ENCODE measurements around the gene RPS25.
"Not testable (repeated sequence)": the region's sequence is repeated elsewhere in the genome, so short reads cannot be mapped to it uniquely, and the experiment has no call there.

RPS25 gene

DNA sequence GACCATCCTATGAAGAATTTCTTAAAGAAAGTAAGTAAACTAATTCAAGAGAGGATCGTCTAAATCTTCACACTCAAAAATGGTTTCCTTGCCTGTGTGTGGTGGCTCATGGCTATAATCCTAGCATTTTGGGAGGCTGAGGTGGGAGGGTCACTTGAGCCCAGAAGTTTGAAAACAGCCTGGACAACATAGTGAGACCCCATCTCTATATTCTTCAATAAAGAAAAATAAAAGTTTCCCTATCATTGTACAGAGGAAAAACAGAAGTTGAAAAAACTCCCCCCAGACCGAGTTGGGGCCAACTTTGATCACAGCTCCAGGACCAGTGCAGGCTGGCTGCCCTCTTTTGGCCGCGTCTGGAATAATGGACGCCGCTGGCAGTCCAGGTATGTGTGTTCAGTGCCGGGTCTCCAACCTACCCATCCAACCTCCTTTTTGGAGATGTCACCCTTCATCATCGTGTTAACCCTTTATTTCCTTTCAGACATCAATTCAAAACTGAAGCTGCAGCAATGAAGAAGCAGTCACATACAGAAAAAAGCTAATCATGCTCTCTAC lies 3.0 kb downstream of the RPS25 start:
- DNase-seq (ENCODE audit: insufficient read length, low spot score): no peak
- no peak for TF ChIP-seq POLR2A (IDR thresholded peaks at IDR 0.05; ENCODE audit: low read depth, low read length)
- FAIRE-seq: no peak

DNA sequence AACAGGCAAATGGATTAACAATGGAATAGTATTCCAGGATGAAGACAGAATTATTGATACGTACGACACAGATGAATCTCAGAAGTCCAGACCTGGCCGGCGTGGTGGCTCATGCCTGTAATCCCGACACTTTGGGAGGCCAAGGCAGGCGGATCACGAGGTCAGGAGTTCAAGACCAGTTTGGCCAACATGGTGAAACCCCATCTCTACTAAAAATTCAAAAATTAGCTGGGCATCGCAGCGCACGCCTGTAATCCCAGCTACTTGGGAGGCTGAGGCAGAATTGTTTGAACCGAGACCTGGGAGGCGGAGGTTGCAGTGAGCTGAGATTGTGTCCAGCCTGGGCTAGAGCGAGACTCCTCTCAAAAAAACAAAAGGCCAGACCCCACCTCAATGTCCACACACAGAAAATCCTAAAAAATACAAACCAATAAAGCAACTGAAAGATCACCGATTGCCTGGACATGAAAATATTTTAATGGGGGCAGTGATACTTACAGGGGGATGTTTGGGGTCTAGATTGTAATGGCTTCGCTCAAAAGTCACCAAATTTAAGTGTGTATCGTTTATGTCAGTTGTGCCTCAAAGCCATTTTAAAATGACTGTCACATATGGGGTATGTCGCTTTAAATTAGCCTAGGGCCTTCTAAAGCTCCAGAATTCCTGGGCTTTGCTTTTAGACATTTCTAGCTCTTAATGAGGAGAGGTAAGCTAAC lies 3.8 kb downstream of the RPS25 start:
- no peak for TF ChIP-seq POLR2A (IDR thresholded peaks at IDR 0.05; ENCODE audit: low read depth, low read length)
- no peak for FAIRE-seq

DNA sequence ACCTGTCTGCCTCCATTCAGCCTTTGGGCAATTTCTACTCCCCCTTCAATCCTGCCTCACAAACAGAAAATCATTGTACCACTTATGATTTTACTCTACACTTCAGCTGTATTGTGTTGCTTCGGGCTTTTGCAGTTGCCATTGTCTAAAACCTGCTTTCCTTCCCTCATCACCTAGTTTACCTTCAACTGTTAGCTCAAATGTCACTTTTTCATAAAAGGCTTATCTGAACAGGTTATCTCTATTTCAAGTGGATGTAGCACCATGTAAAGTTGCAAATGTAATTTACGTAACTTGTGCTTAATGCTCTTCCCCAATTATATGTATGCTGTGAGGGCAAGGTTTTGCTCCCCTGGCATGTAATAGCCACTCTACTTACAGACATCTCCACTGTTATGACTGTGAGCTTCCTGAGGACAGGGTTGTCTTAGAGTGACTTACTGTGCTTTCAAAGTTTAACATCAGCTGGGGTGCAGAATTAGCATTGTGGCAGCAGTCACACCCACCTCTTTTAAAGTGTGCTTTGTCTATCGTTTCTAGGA lies 5.4 kb downstream of the RPS25 start:
- FAIRE-seq: no peak
- TF ChIP-seq POLR2A (IDR thresholded peaks at IDR 0.05; ENCODE audit: low read depth, low read length): no peak
- DNase-seq (ENCODE audit: insufficient read length, low spot score): no peak

More for the DNA sequence above, 3.8 kb downstream of the RPS25 start:
- no peak for DNase-seq (ENCODE audit: insufficient read length, low spot score)

DNA sequence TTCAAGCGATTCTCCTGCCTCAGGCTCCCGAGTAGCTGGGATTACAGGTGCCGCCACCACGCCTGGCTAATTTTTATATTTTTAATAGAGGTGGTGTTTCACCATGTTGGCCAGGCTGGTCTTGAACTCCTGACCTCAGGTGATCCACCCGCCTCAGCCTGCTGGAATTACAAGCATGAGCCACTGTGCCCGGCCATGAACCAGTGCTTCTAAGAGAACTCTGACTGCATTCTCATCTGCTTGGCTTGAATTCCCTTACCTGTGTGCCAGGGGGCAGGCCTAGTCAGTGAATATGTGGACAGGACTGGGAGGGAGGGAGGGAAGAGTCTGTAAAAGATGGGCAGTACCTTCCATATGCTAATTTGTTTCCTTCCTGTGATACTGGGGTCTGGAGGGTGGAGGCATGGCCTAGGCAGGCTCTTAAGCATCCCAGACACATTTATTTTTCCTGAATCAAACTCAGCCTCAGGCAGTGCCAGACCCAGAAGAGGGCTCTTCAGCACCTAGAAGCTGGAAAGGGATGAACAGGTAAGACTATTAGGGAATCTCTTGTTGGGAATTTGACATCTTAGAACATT lies 6.6 kb downstream of the RPS25 start:
- DNase-seq (ENCODE audit: insufficient read length, low spot score): no peak
- FAIRE-seq: no peak

DNA sequence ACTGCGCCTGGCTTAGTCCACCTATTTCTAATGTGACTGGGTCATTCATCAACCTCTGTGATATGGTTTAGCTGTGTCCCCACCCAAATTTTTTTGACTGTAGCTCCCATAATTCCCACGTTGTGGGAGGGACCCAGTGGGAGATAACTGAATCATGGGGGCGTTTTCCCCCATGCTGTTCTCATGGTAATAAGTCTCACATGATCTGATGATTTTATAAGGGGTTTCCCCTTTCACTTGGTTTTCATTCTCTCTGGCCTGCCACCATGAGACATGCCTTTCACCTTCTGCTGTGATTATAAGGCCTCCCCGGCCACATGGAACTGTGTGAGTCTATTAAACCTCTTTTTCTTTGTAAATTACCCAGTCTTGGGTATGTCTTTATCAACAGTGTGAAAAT lies 11.5 kb downstream of the RPS25 start:
- no peak for FAIRE-seq
- TF ChIP-seq POLR2A (IDR thresholded peaks at IDR 0.05; ENCODE audit: low read depth, low read length): no peak
- DNase-seq (ENCODE audit: insufficient read length, low spot score): no peak

More for the DNA sequence above, 6.6 kb downstream of the RPS25 start:
- no peak for TF ChIP-seq POLR2A (IDR thresholded peaks at IDR 0.05; ENCODE audit: low read depth, low read length)

DNA sequence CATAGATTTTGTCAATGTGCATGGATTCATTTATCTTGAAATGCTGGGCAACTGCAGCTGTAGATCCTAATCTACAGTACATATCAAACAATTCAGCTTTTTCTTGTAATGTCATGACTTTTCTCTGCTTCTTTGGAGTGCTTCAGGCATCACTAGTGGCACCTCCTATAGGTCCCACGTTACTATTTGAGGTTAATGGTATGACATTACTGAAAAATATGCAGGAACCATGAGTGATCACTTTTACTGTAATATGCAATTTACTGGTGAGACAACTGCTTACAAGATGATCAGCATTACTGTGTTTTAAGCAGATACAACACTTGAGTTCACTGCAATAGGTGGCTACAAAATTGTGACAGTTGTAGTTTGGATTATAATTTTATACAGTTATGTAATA lies 17.2 kb downstream of the RPS25 start:
- TF ChIP-seq POLR2A (IDR thresholded peaks at IDR 0.05; ENCODE audit: low read depth, low read length): no peak
- DNase-seq (ENCODE audit: insufficient read length, low spot score) (no peak), FAIRE-seq (no peak)

DNA sequence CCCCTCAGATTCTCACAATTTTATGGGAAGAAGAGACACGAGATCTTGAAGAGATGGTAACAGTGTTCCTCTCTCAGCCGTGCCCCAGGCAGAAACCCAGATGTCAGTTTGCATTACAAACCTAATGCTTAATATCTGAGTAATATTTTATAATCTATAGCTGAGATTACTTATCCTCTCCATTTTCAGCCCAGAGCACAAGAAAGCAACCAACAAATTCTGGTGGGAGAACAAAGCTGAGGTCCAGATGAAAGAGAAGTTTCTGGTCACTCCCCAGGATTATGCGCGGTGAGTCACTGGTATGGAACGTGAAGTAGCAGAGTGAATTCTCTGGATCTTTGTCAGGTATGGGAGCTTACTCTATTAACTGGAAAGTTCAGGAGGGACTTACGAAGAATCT lies 19.3 kb downstream of the RPS25 start:
- DNase-seq (ENCODE audit: insufficient read length, low spot score) (peak; percentile 54), FAIRE-seq (no peak)
- no peak for TF ChIP-seq POLR2A (IDR thresholded peaks at IDR 0.05; ENCODE audit: low read depth, low read length)

DNA sequence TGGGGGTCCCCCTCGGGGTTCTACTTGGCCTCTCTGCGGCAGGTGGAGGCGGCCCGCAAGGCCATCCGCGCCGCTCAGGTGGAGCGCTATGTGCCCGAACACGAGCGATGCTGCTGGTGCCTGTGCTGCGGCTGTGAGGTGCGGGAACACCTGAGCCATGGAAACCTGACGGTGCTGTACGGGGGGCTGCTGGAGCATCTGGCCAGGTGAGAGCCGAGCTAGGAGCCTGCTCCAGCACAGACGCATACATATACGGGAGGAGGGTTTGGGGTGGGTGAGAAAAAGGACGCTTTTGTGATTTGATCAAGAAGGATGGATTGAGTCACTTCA lies 19.8 kb downstream of the RPS25 start:
- DNase-seq (ENCODE audit: insufficient read length, low spot score) (no peak), FAIRE-seq (no peak)
- TF ChIP-seq POLR2A (IDR thresholded peaks at IDR 0.05; ENCODE audit: low read depth, low read length): no peak

DNA sequence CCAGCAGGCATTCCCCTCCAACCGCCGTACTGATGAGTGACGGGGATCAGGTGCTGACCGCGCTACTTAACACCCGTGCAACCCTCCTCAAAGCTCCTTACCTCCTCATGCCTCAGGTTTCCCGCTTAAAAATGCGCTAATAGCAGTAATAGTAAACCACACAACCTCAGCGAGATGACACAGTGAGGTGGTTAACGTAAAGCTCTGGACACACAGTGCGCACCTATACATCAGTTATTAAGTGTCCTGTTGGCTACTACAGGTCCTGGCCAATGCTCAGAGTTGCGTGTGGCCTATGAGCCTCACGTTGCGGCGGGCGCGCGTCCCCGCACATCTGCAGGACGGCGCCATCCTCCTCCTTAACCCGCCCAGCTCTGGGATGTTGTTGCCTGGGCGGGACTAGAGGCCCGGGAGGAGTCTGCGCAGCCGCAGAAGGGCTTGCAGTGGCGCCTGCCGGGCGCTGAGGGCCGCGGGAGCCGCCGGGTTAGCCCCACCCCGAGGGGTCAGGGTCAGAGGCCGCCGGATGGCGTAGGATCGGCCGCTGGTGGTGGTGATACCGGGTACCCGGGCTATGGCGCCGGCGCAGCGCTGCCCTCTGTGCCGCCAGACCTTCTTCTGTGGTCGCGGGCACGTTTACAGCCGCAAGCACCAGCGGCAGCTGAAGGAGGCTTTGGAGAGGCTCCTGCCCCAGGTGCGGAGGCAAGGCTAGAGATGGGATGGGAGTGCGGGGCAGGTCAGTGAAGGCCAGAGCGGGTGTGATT lies 20.3 kb downstream of the RPS25 start, which contains the start of gene CENATAC:
Gene CENATAC (plus strand): TSS at position 512 of the 761 bp plus-strand sequence. CDS start 60 bp downstream, at position 572.
- DNase-seq (ENCODE audit: insufficient read length, low spot score): peak; percentile 89
- FAIRE-seq: no peak
- TF ChIP-seq POLR2A (IDR thresholded peaks at IDR 0.05; ENCODE audit: low read depth, low read length): peak; percentile 90

DNA sequence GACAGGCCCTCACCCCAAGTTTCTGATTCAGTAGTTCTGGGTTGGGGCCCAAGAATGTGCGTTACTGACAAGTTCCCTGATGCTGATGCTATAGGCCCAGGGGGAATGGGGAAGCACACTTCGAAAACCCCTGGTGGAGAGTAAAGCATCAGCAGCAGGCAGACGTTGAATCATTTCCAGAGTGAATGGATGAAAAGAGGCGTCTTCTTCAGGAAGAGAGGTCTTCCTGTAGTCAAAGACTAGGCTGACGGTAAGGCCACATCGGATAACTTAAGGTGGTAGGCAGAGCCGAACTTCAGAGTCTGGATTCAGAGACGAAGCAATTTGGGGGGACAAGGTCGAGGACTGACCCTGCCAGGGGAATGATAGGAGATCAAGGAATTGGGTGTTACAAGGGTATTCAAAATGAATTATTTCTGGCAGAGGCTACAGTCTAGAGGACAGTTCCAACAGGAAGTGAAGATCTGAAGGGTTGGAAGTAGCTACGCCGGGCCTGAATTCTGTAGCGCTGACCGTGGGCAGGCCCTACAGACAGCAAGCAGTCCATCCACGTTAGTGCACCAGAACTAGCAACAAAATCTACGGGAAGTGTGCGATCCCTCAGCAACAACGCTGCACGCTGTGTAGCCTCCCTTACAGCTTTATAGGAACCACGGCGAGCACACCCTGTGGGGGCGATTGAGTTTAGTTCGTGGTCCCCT lies 21.1 kb downstream of the RPS25 start:
- DNase-seq (ENCODE audit: insufficient read length, low spot score): no peak
- TF ChIP-seq POLR2A (IDR thresholded peaks at IDR 0.05; ENCODE audit: low read depth, low read length): no peak
- no peak for FAIRE-seq

DNA sequence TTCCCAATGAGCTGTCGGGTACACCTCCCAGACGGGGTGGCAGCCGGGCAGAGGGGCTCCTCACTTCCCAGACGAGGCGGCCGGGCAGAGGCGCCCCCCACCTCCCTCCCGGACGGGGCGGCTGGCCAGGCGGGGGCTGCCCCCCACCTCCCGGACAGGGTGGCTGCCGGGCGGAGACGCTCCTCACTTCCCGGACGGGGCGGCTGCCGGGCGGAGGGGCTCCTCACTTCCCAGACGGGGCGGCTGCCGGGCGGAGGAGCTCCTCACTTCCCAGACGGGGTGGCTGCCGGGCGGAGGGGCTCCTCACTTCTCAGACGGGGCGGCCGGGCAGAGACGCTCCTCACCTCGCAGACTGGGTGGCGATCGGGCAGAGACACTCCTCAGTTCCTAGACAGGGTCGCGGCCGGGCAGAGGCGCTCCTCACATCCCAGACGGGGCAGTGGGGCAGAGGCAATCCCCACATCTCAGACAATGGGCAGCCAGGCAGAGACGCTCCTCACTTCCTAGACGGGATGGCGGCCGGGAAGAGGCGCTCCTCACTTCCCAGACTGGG lies 26.6 kb downstream of the RPS25 start:
- DNase-seq (ENCODE audit: insufficient read length, low spot score); FAIRE-seq: not testable (repeated sequence)

DNA sequence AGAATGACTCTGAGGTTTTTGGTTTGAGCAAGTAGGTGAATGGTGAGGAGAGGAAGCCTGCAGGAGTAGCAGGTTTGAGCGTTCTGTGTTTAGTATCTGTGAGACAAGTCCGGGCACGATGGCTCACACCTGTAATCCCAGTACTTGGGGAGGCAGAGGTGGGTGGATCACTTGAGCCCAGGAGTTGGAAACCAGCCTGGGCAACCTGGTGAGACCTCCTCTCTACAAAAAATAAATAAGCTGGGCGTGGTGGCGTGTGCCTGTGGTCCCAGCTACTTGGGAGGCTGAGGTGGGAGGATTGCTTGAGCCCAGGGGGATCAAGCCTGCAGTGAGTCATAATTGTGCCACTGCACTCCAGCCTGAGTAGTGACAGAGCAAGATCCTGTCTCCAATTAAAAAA lies 29.9 kb downstream of the RPS25 start:
- FAIRE-seq: no peak
- no peak for DNase-seq (ENCODE audit: insufficient read length, low spot score)

DNA sequence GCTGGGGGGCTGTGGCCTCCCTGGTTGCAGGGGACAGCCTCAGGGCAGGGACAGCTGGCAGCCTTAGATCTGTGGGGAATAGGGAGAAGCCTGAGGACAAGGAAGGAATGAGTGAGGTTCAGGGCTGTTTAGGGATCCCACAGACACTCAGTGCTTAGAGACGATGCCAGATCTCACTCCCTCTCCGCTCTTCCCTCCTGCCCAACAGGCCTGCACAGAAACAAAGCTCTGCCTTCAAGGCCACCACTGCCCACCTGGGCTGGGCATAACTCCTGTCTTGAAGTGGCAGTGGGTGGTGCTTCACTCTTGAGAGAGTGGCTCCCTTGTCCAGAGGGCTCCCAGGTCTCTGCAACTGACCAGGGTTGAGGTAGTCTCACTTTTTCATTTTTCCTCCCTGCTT lies 33.3 kb downstream of the RPS25 start:
- FAIRE-seq: no peak
- TF ChIP-seq POLR2A (IDR thresholded peaks at IDR 0.05; ENCODE audit: low read depth, low read length): no peak
- no peak for DNase-seq (ENCODE audit: insufficient read length, low spot score)

More for the DNA sequence above, 29.9 kb downstream of the RPS25 start:
- TF ChIP-seq POLR2A (IDR thresholded peaks at IDR 0.05; ENCODE audit: low read depth, low read length): no peak

DNA sequence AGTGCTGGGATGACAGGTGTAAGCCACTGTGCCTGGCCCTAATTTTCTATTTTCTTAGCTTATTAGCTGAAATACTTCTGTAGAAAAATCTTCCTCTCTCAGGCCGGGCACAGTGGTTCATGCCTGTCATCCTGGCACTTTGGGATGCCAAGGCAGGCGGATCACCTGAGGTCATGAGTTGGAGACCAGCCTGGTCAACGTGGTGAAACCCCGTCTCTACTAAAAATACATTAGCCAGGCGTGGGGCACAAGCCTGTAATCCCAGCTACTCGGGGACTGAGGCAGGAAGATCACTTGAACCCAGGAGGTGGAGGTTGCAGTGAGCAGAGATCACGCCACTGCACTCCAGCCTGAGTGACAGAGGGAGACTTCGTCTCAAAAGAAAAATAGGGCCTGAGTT lies 33.8 kb downstream of the RPS25 start:
- not testable (repeated sequence) for DNase-seq (ENCODE audit: insufficient read length, low spot score); FAIRE-seq
